Keratinocyte (primary cell): ENCODE data around the gene CDRT15L2. TPM values are rescaled to one million over a fixed set of nuclear protein-coding genes. Genes with fewer than 3 reads are reported as not detected.
"Not testable (repeated sequence)": the region's sequence is repeated elsewhere in the genome, so short reads cannot be mapped to it uniquely, and the experiment has no call there.

Experiments used
- DNase-seq: peaks from one replicate; pipeline ENCODE4 v3.0.0-alpha.2; 2011; ENCODE audit warnings: low read depth, missing footprints, low spot score
- FAIRE-seq: peaks from 2 replicates; lab custom pipeline; 2011; peaks lifted over from hg19 to GRCh38; lab: Jason Lieb, UNC
- H2AFZ ChIP-seq: 2 replicates; pipeline ENCODE4 v1.6.0; 2012; ENCODE audit warnings: low read length, control low read depth, inconsistent platforms; ENCODE audit not compliant: control insufficient read depth
- H3K27ac ChIP-seq: 2 replicates; pipeline ENCODE4 v1.5.1; 2011; ENCODE audit warnings: low read length; ENCODE audit not compliant: control insufficient read depth, insufficient read depth
- H3K27me3 ChIP-seq: 3 replicates; pipeline ENCODE4 v1.6.0; 2011; ENCODE audit warnings: low read length; ENCODE audit not compliant: control insufficient read depth, insufficient read depth; ENCODE audit errors: extremely low read depth
- H3K36me3 ChIP-seq, 2 experiments: 2 replicates in 1 of 2; 3 replicates in 1 of 2; pipeline ENCODE4 v1.5.1; 2011; ENCODE audit warnings: low read length in 2 of 2, mild to moderate bottlenecking in 1 of 2; ENCODE audit not compliant: control insufficient read depth in 2 of 2, insufficient read depth in 2 of 2; ENCODE audit errors: extremely low read depth in 1 of 2
- H3K4me1 ChIP-seq: 3 replicates; pipeline ENCODE4 v1.5.1; 2011; ENCODE audit warnings: low read length; ENCODE audit not compliant: control insufficient read depth, insufficient read depth; ENCODE audit errors: extremely low read depth
- H3K4me2 ChIP-seq: 3 replicates; pipeline ENCODE4 v1.6.0; 2011; ENCODE audit warnings: low read depth, low read length; ENCODE audit not compliant: control insufficient read depth, insufficient read depth; ENCODE audit errors: extremely low read depth
- H3K4me3 ChIP-seq, 3 experiments: fragments of 200-600 bp in 1 of 3; sonication (generic) in 1 of 3; 2 replicates in 2 of 3; 3 replicates in 1 of 3; pipeline ENCODE4 v1.5.1; 2011 to 2016; ENCODE audit warnings: low read length in 3 of 3, mild to moderate bottlenecking in 3 of 3, control low read depth in 2 of 3, inconsistent platforms in 1 of 3, low read depth in 1 of 3, mixed read lengths in 1 of 3, mixed run types in 1 of 3, moderate library complexity in 1 of 3; ENCODE audit not compliant: control insufficient read depth in 2 of 3, insufficient read depth in 2 of 3; ENCODE audit errors: extremely low read depth in 1 of 3
- H3K79me2 ChIP-seq: 2 replicates; pipeline ENCODE4 v1.6.0; 2012; ENCODE audit warnings: low read length; ENCODE audit not compliant: control insufficient read depth, insufficient read depth
- H3K9ac ChIP-seq: 3 replicates; pipeline ENCODE4 v1.6.0; 2011; ENCODE audit warnings: low read length; ENCODE audit not compliant: control insufficient read depth, insufficient read depth; ENCODE audit errors: extremely low read depth
- H3K9me1 ChIP-seq: 3 replicates; pipeline ENCODE4 v1.6.0; 2011; ENCODE audit warnings: low read length; ENCODE audit not compliant: control insufficient read depth, insufficient read depth; ENCODE audit errors: extremely low read depth
- H3K9me3 ChIP-seq: 2 replicates; pipeline ENCODE4 v1.5.1; 2012; ENCODE audit warnings: low read depth, low read length; ENCODE audit not compliant: control insufficient read depth
- H4K20me1 ChIP-seq: 3 replicates; pipeline ENCODE4 v1.6.0; 2011; ENCODE audit warnings: low read length; ENCODE audit not compliant: control insufficient read depth, insufficient read depth; ENCODE audit errors: extremely low read depth
- dilution Hi-C: fragments of 300-500 bp; cut with MboI; formaldehyde crosslinking; loops from one replicate; pipeline ENCODE4 v1.7.0; 2020; ENCODE audit warnings: low sequenced_read_pairs; ENCODE audit not compliant: extremely low pct_ligation_motif_present
- polyA plus RNA-seq, 5 experiments: library from polyadenylated mRNA; depleted of rRNA in 3 of 5; stranded (reverse) in 3 of 5; stranded (forward) in 1 of 5; unstranded in 1 of 5; fragments of >200 nt; gene quantifications; 1 replicate in 1 of 5; 2 replicates in 3 of 5; 3 replicates in 1 of 5; pipeline versions ENCODE4 v1.2.1 to v1.2.3, GENCODE V29; 2011 to 2012; ENCODE audit warnings: missing spikeins in 2 of 5, low read depth in 1 of 5, low replicate concordance in 1 of 5

CDRT15L2 gene
- polyA plus RNA-seq, 1 donor (not counting 4 experiments of a cell fraction or from before 2014, with no cell fraction given), result not detected

DNA sequence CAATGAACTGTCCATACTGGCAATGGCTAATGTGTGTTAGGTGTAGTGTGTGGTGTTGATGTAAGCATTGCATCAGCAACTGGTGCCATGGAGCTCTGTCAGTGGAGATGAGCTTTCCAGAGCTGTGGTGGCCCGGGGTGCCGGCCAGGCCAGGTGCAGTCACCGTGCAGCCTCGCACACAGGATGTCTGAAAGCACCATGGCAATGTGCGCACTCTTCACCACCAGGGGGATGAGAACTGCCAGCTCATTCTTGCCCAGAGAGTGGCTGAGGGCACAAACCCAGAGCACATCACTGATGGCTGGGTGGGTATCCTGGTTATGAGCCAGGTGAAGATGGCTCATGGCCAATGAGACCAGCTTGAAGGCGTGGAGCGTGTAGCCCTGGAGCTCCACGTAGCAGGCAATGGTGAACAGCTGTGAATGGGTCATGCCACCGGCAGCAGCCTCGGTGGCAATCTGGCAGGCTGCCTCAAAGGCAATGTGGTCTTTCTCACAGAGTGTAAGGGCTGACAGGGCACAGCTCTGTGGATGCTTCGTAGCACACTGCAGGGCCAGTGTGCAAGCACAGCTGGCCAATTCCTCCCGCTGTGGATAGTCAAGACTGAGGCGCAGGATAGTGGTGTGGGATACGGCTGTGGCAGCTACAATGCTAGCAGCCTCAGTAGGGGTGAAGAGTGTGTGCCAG, 4.5 kb downstream of the CDRT15L2 start:
- H3K27ac ChIP-seq, DNase-seq, H4K20me1 ChIP-seq, H3K9me3 ChIP-seq, H3K9ac ChIP-seq, H3K4me3 ChIP-seq, H3K9me1 ChIP-seq, H3K4me1 ChIP-seq, H3K27me3 ChIP-seq, H3K4me2 ChIP-seq, H3K79me2 ChIP-seq, FAIRE-seq, dilution Hi-C loops, H2AFZ ChIP-seq, H3K36me3 ChIP-seq: not testable (repeated sequence)

DNA sequence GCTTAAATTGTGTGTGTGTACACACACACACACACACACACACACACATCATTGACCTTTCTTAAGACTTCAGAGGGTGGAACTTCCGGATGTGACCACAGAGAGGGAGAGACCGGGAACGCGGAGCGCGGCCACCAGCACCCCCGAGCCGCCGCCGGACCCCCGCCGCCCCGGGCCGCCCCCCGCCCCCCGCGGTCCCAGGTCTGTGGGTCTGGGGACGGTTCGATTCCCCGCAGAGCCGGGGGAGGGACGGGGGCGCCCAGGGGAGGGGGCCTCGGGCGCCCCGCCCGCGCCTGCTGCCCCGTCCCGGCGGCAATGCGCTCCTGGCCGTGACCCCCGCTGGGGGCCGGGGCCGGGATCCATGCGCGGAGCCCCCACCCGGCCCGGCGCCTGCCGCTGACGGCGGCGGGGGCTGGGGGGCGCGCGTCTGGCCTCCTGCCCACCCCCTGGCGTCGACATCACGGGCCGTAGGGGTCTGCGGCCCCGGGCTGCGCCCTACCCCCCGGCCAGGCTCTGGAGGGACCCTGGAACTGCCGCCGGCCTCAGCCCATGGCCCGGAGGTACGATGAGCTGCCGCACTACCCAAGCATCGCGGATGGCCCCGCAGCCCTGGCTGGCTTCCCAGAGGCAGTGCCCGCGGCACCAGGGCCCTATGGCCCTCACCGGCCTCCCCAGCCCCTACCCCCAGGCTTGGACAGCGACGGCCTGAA, 9.4 kb downstream of the CDRT15L2 start:
- H3K36me3 ChIP-seq, DNase-seq, H3K79me2 ChIP-seq, dilution Hi-C loops, H3K27ac ChIP-seq, H2AFZ ChIP-seq, H3K4me3 ChIP-seq, H4K20me1 ChIP-seq, FAIRE-seq, H3K4me1 ChIP-seq, H3K9ac ChIP-seq, H3K4me2 ChIP-seq, H3K9me3 ChIP-seq, H3K27me3 ChIP-seq, H3K9me1 ChIP-seq: not testable (repeated sequence)

DNA sequence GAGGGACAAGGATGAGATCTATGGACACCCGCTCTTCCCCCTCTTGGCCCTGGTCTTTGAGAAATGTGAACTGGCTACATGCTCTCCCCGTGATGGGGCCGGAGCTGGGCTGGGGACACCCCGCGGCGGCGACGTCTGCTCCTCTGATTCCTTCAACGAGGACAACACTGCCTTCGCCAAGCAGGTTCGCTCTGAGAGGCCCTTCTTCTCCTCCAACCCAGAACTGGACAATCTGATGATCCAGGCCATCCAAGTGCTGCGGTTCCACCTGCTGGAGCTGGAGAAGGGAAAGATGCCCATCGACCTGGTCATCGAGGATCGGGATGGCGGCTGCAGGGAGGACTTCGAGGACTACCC, 9.9 kb downstream of the CDRT15L2 start:
- H3K36me3 ChIP-seq, dilution Hi-C loops, H2AFZ ChIP-seq, H3K9me1 ChIP-seq, H3K27ac ChIP-seq, H3K4me1 ChIP-seq, DNase-seq, H3K9ac ChIP-seq, H3K79me2 ChIP-seq, H3K4me2 ChIP-seq, FAIRE-seq, H3K27me3 ChIP-seq, H3K4me3 ChIP-seq, H4K20me1 ChIP-seq, H3K9me3 ChIP-seq: not testable (repeated sequence)

DNA sequence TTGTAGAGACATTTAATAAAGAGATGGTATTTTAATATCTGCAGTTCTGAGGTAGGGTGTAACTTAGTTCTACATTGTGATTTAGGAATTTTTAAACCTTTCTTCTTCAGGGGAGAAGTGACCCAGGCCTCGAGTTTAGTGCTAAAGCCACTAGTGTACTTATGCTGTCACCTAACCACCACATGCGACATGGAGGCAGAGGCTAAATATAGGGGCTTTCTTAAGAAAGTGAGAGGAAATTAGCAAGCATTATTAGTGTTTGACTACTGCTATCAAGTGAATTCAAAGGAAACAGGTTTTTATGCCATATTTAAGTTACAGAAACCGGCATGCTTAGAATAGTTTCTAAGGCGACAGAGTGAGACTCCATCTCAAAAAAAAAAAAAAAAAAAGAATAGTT, 11.5 kb downstream of the CDRT15L2 start:
- H3K27ac ChIP-seq, H3K9me3 ChIP-seq, DNase-seq, H3K9ac ChIP-seq, H3K9me1 ChIP-seq, H3K4me3 ChIP-seq, H3K4me1 ChIP-seq, H3K79me2 ChIP-seq, FAIRE-seq, H2AFZ ChIP-seq, H3K36me3 ChIP-seq, H4K20me1 ChIP-seq, H3K4me2 ChIP-seq, dilution Hi-C loops, H3K27me3 ChIP-seq: not testable (repeated sequence)

DNA sequence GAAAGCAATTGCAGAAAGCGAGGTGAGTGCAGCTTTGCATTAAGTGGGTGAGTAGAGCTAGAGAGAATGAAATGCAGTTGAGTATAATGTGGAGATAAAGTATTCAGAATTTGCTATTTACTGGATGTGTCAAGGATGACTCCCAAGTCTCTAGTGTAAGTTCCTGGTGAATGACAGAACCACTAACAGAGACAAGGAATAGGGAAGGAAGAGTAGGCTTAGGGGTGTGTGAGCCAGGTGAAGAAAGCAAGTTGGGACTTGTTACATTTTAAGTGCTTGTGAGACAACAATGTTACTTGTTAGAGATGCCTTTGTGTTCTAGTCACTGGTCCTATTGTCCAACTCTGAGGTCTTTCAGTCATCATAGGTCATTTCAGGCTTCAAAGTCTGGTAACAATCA, 26.0 kb downstream of the CDRT15L2 start:
- H3K36me3 ChIP-seq, H3K4me3 ChIP-seq, H2AFZ ChIP-seq, DNase-seq, H3K4me1 ChIP-seq, H3K9me1 ChIP-seq, dilution Hi-C loops, H3K27me3 ChIP-seq, H3K27ac ChIP-seq, H3K9me3 ChIP-seq, H3K4me2 ChIP-seq, H4K20me1 ChIP-seq, H3K79me2 ChIP-seq, H3K9ac ChIP-seq: not testable (repeated sequence)
- peak; percentile 85 for FAIRE-seq
